Measurements from ENCODE around the gene SLX4. TPM values are rescaled to one million over a fixed set of nuclear protein-coding genes. Genes with fewer than 3 reads are reported as not detected.

SLX4 gene
- total and polyA plus RNA-seq, 2 donors: 2.0 to 2.9 TPM

GRCh38 chr16:3580251-3580651 is 31.2 kb downstream of the SLX4 start:
- 24% methylated on average over 11 of the region's 11 CpGs for WGBS
- Histone ChIP-seq H3K4me1 (ENCODE audit: control insufficient read depth in 2 of 2, insufficient read depth in 2 of 2, low read length in 2 of 2) (peaks cover 37 to 62% of the 10 kb centered on the region in 2 donors), H3K36me3 (ENCODE audit: control insufficient read depth in 2 of 2, insufficient read depth in 2 of 2, low read length in 1 of 2) (peaks cover 19 to 24% of the 10 kb centered on the region in 2 donors), H3K9me3 (ENCODE audit: control insufficient read depth in 2 of 2, insufficient read depth in 1 of 2, low read length in 1 of 2) (peaks cover 0 to 10% of the 10 kb centered on the region in 2 donors), H3K27ac (ENCODE audit: low read depth in 1 of 2, low read length in 1 of 2) (peak overlapping the region; percentile 25 to 93), H3K4me3 (ENCODE audit: low read length in 2 of 2) (peak overlapping the region in 1 of 2 donors; percentile 6), H3K27me3 (ENCODE audit: control insufficient read depth in 2 of 2, insufficient read depth in 1 of 2, low read length in 1 of 2) (no peaks in the 10 kb centered on the region)
- peak in 6 of 9 donors; percentile 18 to 81 (median 54) for DNase-seq (ENCODE audit: low read depth in 6 of 9, low spot score in 9 of 9)

DNA sequence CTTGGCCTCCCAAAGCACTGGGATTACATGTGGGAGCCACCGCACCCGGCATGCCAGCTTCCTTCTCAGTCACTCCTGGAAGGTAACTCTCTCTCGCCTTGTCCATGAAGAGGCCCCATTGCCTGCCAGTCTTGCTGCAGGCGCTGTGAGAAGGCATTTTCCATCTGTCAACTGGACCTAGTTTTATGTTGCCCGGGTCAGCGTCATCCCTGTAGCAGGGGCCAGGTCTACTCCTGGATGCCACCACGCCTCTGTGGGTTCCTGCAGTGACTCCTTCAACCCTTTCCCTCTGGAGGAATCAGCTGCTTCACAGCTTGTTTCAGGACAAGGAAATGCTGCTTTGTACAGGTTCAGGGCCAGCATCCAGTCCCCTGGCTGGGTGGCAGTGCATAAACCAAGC is 31.6 kb downstream of the SLX4 start:
- Histone ChIP-seq H3K36me3 (ENCODE audit: control insufficient read depth in 2 of 2, insufficient read depth in 2 of 2, low read length in 1 of 2) (peaks cover 22% of the 10 kb centered on the region in 2 donors), H3K4me3 (ENCODE audit: low read length in 2 of 2) (peak overlapping the region in 1 of 2 donors; percentile 6), H3K27me3 (ENCODE audit: control insufficient read depth in 2 of 2, insufficient read depth in 1 of 2, low read length in 1 of 2) (no peaks in the 10 kb centered on the region), H3K4me1 (ENCODE audit: control insufficient read depth in 2 of 2, insufficient read depth in 2 of 2, low read length in 2 of 2) (peaks cover 39 to 66% of the 10 kb centered on the region in 2 donors), H3K27ac (ENCODE audit: low read depth in 1 of 2, low read length in 1 of 2) (peak overlapping the region; percentile 75 to 93), H3K9me3 (ENCODE audit: control insufficient read depth in 2 of 2, insufficient read depth in 1 of 2, low read length in 1 of 2) (peaks cover 0 to 11% of the 10 kb centered on the region in 2 donors)
- 92% methylated on average over 7 of the region's 7 CpGs for WGBS
- no peak for DNase-seq (ENCODE audit: low read depth in 6 of 9, low spot score in 9 of 9)

GRCh38 chr16:3578610-3579551 is 32.5 kb downstream of the SLX4 start:
- peak overlapping the region; percentile 14 to 36 for H3K4me3 ChIP-seq (ENCODE audit: low read length in 2 of 2)
- H3K27ac ChIP-seq (ENCODE audit: low read depth in 1 of 2, low read length in 1 of 2): peak overlapping the region; percentile 93
- H3K36me3 ChIP-seq (ENCODE audit: control insufficient read depth in 2 of 2, insufficient read depth in 2 of 2, low read length in 1 of 2): peaks cover 20 to 26% of the 10 kb centered on the region in 2 donors
- H3K9me3 ChIP-seq (ENCODE audit: control insufficient read depth in 2 of 2, insufficient read depth in 1 of 2, low read length in 1 of 2): peaks cover 0 to 11% of the 10 kb centered on the region in 2 donors
- 13% methylated on average over 20 of the region's 20 CpGs for WGBS
- peaks cover 39 to 66% of the 10 kb centered on the region in 2 donors for H3K4me1 ChIP-seq (ENCODE audit: control insufficient read depth in 2 of 2, insufficient read depth in 2 of 2, low read length in 2 of 2)
- DNase-seq (ENCODE audit: low read depth in 6 of 9, low spot score in 9 of 9): peak in 6 of 9 donors; percentile 34 to 86 (median 59)
- H3K27me3 ChIP-seq (ENCODE audit: control insufficient read depth in 2 of 2, insufficient read depth in 1 of 2, low read length in 1 of 2): no peaks in the 10 kb centered on the region

GRCh38 chr16:3578121-3578520 is 33.3 kb downstream of the SLX4 start:
- peak overlapping the region in 1 of 2 donors; percentile 36 for H3K4me3 ChIP-seq (ENCODE audit: low read length in 2 of 2)
- peaks cover 17 to 29% of the 10 kb centered on the region in 2 donors for H3K36me3 ChIP-seq (ENCODE audit: control insufficient read depth in 2 of 2, insufficient read depth in 2 of 2, low read length in 1 of 2)
- peaks cover 0 to 11% of the 10 kb centered on the region in 2 donors for H3K9me3 ChIP-seq (ENCODE audit: control insufficient read depth in 2 of 2, insufficient read depth in 1 of 2, low read length in 1 of 2)
- WGBS: 37% methylated on average over 8 of the region's 8 CpGs
- DNase-seq (ENCODE audit: low read depth in 6 of 9, low spot score in 9 of 9): peak in 5 of 9 donors; percentile 21 to 76 (median 48)
- H3K4me1 ChIP-seq (ENCODE audit: control insufficient read depth in 2 of 2, insufficient read depth in 2 of 2, low read length in 2 of 2): peaks cover 39 to 69% of the 10 kb centered on the region in 2 donors
- H3K27me3 ChIP-seq (ENCODE audit: control insufficient read depth in 2 of 2, insufficient read depth in 1 of 2, low read length in 1 of 2): no peaks in the 10 kb centered on the region
- H3K27ac ChIP-seq (ENCODE audit: low read depth in 1 of 2, low read length in 1 of 2): peak overlapping the region; percentile 93

DNA sequence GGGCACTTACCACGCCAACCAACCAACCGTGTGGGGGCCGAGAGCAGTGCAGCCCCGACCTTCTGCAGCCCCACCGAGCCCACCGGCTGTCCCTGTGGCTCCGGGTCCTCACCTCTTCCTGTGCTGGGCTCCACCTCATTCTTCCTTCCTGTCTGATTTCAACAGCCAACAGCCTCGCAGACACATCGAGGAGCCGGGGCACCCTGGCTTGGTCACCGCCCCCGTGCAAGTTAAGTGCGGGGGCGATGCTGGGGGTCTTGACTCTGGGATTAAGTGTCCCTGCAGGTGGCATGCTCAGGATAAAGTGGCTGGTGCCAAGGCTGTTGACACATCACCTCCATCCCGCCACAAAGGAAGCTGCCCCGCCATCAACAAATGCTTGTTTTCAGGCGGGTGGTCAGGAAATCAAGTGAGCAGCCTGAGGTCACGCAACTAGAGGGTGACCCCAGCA is 34.1 kb downstream of the SLX4 start, which contains the start of gene NLRC3:
Gene NLRC3, minus strand, starts transcription at position 102 of the 451 bp plus-strand sequence. CDS start 12,367 bp downstream, outside the sequence.
- peak in 6 of 9 donors; percentile 24 to 78 (median 50) for DNase-seq (ENCODE audit: low read depth in 6 of 9, low spot score in 9 of 9)
- peak within 1 kb of the TSS; percentile 72 to 85 for H3K4me3 ChIP-seq (ENCODE audit: low read length in 2 of 2)

GRCh38 chr16:3576211-3576610 is 35.2 kb downstream of the SLX4 start:
- 55% methylated on average over 11 of the region's 11 CpGs for WGBS
- peak overlapping the region; percentile 72 to 85 for H3K4me3 ChIP-seq (ENCODE audit: low read length in 2 of 2)

More for the DNA sequence above, 34.1 kb downstream of the SLX4 start, which contains the start of gene NLRC3:
- peaks cover 10 to 22% of the 10 kb centered on the region in 2 donors for H3K36me3 ChIP-seq (ENCODE audit: control insufficient read depth in 2 of 2, insufficient read depth in 2 of 2, low read length in 1 of 2)
- H3K27ac ChIP-seq (ENCODE audit: low read depth in 1 of 2, low read length in 1 of 2): peak within 1 kb of the TSS; percentile 93
- peaks cover 0 to 11% of the 10 kb centered on the region in 2 donors for H3K9me3 ChIP-seq (ENCODE audit: control insufficient read depth in 2 of 2, insufficient read depth in 1 of 2, low read length in 1 of 2)
- peaks cover 39 to 69% of the 10 kb centered on the region in 2 donors for H3K4me1 ChIP-seq (ENCODE audit: control insufficient read depth in 2 of 2, insufficient read depth in 2 of 2, low read length in 2 of 2)
- WGBS: 3% methylated on average over 18 of the region's 18 CpGs
- H3K27me3 ChIP-seq (ENCODE audit: control insufficient read depth in 2 of 2, insufficient read depth in 1 of 2, low read length in 1 of 2): no peaks in the 10 kb centered on the region

DNA sequence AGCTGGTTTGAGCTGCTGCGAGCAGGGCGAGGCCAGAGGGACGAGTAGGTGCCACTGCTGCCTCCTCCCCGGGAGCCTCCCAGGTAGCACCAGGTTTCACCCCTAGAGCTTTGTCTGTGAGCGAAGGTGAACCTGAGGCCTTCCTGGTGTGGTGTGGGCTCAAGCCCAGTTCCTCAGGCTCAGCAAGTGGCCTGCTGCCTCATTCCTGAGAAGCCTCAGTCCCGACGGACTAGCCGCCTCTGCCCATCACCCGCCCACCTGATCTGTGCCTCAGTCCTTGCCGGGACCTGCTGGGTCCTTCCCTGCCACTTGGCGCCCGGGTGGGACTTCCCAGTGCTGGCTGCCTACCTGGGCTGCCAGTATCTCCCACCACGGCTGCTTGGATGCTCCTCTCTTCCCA is 35.9 kb downstream of the SLX4 start:
- Histone ChIP-seq H3K27me3 (ENCODE audit: control insufficient read depth in 2 of 2, insufficient read depth in 1 of 2, low read length in 1 of 2) (no peaks in the 10 kb centered on the region), H3K36me3 (ENCODE audit: control insufficient read depth in 2 of 2, insufficient read depth in 2 of 2, low read length in 1 of 2) (peaks cover 16 to 22% of the 10 kb centered on the region in 2 donors), H3K27ac (ENCODE audit: low read depth in 1 of 2, low read length in 1 of 2) (peak overlapping the region in 1 of 2 donors; percentile 56), H3K4me1 (ENCODE audit: control insufficient read depth in 2 of 2, insufficient read depth in 2 of 2, low read length in 2 of 2) (peaks cover 35 to 59% of the 10 kb centered on the region in 2 donors), H3K9me3 (ENCODE audit: control insufficient read depth in 2 of 2, insufficient read depth in 1 of 2, low read length in 1 of 2) (peaks cover 2 to 20% of the 10 kb centered on the region in 2 donors), H3K4me3 (ENCODE audit: low read length in 2 of 2) (peak overlapping the region; percentile 72 to 85)
- no peak for DNase-seq (ENCODE audit: low read depth in 6 of 9, low spot score in 9 of 9)
- 93% methylated on average over 13 of the region's 13 CpGs for WGBS

More at GRCh38 chr16:3576211-3576610, 35.2 kb downstream of the SLX4 start:
- DNase-seq (ENCODE audit: low read depth in 6 of 9, low spot score in 9 of 9): peak in 1 of 9 donors; percentile 26
- peak overlapping the region in 1 of 2 donors; percentile 19 for H3K27ac ChIP-seq (ENCODE audit: low read depth in 1 of 2, low read length in 1 of 2)
- no peaks in the 10 kb centered on the region for H3K27me3 ChIP-seq (ENCODE audit: control insufficient read depth in 2 of 2, insufficient read depth in 1 of 2, low read length in 1 of 2)
- peaks cover 39 to 66% of the 10 kb centered on the region in 2 donors for H3K4me1 ChIP-seq (ENCODE audit: control insufficient read depth in 2 of 2, insufficient read depth in 2 of 2, low read length in 2 of 2)
- peaks cover 0 to 16% of the 10 kb centered on the region in 2 donors for H3K9me3 ChIP-seq (ENCODE audit: control insufficient read depth in 2 of 2, insufficient read depth in 1 of 2, low read length in 1 of 2)
- H3K36me3 ChIP-seq (ENCODE audit: control insufficient read depth in 2 of 2, insufficient read depth in 2 of 2, low read length in 1 of 2): peaks cover 12 to 19% of the 10 kb centered on the region in 2 donors

DNA sequence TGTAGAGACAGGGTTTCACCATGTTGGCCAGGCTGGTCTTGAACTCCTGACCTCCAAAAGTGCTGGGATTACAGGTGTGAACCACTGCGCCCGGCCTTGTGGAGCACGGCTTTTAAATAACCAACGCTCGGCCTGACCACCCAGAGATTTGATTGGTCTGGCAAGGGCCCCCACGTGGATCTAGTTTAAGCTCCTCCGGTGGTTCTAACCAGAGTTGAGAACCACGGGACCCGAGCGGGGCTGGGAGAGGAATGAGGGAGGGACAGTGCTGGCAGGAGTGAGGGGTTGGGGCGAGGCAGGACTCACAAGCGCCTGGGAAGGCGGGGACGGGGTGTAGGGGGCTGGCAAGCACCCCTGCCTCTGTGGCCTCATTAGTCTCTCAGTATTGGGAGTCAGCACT is 37.2 kb downstream of the SLX4 start:
- Histone ChIP-seq H3K36me3 (ENCODE audit: control insufficient read depth in 2 of 2, insufficient read depth in 2 of 2, low read length in 1 of 2) (peaks cover 22 to 25% of the 10 kb centered on the region in 2 donors), H3K27me3 (ENCODE audit: control insufficient read depth in 2 of 2, insufficient read depth in 1 of 2, low read length in 1 of 2) (no peaks in the 10 kb centered on the region), H3K9me3 (ENCODE audit: control insufficient read depth in 2 of 2, insufficient read depth in 1 of 2, low read length in 1 of 2) (peaks cover 2 to 23% of the 10 kb centered on the region in 2 donors), H3K27ac (ENCODE audit: low read depth in 1 of 2, low read length in 1 of 2) (no peak overlapping the region), H3K4me1 (ENCODE audit: control insufficient read depth in 2 of 2, insufficient read depth in 2 of 2, low read length in 2 of 2) (peaks cover 22 to 46% of the 10 kb centered on the region in 2 donors), H3K4me3 (ENCODE audit: low read length in 2 of 2) (no peak overlapping the region)
- DNase-seq (ENCODE audit: low read depth in 6 of 9, low spot score in 9 of 9): no peak
- 98% methylated on average over 14 of the region's 14 CpGs for WGBS
